GM12872 (cell line): Measurements from ENCODE around the gene TCHHL1.

Source experiments
- TF ChIP-seq, protein P1 (sequence below): IDR thresholded peaks from 3 replicates; pipeline ENCODE4 v1.5.1; 2011; ENCODE audit warnings: low read depth, mild to moderate bottlenecking, low read length, moderate library complexity; ENCODE audit not compliant: insufficient read depth

TCHHL1 gene

DNA sequence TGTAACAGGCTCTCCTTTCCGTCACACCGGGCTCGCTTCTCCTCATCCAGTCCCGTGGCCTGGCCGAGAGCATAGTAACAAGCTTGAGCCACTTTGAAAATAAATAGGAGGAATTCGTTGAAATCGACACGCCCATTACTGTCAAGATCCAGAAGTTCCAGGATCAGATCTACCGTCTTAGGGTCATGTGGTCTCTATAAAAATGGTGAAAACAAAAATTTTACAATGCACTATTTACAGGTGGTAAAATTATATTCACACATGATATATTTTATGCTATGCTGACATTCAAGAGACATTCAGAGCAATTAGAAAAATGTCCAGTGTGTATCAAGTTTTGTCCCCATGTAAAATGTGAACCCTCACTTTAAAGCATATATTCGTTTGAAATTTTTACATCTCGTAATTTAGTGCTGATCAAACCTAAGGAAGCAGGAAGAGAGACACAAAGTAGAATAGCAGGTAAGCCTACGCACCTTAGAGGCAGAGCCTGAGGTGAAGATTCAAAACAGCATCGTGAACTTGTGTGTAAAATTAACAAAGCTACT lies 24.1 kb upstream of the TCHHL1 start:
- TF ChIP-seq, protein P1, sequence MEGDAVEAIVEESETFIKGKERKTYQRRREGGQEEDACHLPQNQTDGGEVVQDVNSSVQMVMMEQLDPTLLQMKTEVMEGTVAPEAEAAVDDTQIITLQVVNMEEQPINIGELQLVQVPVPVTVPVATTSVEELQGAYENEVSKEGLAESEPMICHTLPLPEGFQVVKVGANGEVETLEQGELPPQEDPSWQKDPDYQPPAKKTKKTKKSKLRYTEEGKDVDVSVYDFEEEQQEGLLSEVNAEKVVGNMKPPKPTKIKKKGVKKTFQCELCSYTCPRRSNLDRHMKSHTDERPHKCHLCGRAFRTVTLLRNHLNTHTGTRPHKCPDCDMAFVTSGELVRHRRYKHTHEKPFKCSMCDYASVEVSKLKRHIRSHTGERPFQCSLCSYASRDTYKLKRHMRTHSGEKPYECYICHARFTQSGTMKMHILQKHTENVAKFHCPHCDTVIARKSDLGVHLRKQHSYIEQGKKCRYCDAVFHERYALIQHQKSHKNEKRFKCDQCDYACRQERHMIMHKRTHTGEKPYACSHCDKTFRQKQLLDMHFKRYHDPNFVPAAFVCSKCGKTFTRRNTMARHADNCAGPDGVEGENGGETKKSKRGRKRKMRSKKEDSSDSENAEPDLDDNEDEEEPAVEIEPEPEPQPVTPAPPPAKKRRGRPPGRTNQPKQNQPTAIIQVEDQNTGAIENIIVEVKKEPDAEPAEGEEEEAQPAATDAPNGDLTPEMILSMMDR = no peak

DNA sequence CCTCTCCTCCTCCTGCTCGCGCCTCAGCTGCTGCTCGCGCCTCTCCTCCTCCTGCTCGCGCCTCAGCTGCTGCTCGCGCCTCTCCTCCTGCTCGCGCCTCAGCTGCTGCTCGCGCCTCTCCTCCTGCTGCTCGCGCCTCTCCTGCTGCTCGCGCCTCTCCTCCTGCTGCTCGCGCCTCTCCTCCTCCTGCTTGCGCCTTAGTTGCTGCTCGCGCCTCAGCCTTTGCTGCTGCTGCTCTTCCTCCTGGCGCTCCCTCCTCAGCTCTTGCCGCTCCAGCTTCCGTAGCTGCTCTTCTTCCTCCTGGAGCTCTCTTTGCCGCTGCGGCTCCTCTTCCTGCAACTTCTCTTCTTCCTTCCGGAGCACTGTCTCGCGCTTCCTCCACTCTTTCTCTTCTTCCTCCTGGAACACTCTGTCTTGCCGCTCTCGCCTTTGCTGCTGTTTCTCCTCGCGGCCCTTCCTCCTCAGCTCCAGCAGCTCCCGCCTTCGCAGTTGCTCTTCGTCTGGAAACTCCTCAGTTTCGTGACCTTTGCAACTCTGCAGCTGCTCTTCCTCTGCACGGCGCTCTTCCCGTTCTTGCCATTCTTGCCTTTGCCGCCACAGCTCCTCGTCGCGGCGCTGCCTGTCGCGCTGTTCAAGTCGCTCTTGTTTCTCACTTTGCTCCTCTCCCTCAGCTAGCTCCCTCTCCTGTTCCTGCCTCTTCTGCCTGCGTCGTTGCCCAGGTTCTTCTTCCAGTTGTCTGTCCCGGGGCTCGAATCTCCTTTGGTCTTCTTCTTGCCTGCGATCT lies 23.4 kb upstream of the TCHHL1 start:
- TF ChIP-seq, protein P1 = no peak

DNA sequence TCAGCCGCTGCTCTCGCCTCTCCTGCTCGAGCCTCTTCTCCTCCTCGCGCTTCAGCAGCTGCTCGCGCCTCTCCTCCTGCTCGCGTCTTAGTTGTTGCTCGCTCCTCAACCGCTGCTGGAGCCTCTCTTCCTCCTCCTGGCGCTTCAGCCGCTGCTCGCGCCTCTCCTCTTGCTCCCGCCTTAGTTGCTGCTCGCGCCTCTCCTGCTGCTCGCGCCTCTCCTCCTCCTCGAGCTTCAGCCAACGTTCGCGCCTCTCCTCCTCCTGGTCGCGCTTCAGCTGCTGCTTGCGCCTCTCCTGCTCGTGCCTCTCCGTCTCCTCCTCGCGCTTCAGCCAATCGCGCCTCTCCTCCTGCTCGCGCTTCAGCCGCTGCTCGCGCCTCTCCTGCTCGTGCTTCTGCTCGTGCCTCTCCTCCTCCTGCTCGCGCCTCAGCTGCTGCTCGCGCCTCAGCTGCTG lies 22.7 kb upstream of the TCHHL1 start:
- TF ChIP-seq, protein P1 = no peak

DNA sequence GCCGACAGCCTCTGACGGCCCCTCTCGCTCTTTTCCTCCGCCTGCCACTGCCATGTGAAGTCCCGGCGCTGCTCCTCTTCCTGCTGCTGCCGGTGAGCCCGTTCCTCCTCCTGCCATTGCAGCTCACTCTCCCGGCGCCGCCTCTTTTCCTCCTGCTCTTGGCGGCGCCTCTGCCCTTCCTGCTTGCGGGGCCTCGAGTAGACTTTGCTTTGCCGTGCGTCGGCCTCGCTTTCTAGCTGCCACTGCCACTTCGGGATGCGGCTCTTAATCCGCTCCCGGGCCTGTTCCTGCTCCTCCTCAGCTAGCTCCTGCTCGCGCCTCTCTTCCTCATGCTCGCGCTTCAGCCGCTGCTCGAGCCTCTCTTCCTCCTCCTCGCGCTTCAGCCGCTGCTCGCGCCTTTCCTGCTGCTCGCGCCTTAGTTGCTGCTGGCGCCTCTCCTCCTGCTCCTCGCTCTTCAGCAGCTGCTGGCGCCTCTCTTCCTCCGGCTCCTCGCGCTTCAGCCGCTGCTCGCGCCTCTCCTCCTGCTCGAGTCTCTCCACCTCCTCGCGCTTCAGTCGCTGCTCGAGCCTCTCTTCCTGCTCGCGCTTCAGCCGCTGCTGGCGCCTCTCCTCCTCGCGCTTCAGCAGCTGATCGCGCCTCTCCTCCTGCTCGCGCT lies 22.1 kb upstream of the TCHHL1 start:
- TF ChIP-seq, protein P1 = no peak

DNA sequence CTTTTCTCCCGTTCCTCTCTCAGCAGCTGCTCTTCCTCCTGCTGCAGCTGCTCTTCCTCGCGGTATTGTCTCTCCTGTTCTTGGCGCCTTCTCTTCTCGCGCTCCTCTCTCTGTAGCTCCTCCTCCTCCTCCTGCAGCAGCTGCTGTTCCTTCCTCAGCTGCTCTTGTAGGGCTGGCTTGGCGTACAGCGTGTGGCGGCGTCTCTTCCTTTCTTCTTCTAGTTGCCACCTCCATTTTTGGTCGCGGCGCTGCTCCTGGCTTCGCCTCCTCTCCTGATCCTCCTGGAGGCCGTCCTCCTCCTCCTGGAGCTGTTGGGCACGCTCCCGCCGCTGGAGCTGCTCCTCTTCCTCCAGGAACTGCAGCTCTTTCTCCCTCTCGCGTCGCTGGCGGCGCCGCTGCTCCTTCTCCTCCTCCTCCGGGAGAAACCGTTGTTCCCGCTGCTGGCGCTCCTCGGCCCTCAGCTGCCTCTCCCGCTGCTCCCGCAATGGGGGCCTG lies 21.5 kb upstream of the TCHHL1 start:
- TF ChIP-seq, protein P1 = no peak

DNA sequence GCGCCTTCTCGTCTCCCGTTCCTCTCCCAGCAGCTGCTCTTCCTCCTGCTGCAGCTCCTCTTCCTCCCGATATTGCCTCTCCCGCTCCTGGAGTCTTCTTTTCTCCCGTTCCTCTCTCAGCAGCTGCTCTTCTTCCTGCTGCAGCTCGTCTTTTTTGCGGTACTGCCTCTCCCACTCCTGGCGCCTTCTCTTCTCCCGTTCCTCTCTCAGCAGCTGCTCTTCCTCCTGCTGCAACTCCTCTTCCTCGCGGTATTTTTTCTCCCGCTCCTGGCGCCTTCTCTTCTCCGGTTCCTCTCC lies 21.1 kb upstream of the TCHHL1 start:
- TF ChIP-seq, protein P1 = no peak

DNA sequence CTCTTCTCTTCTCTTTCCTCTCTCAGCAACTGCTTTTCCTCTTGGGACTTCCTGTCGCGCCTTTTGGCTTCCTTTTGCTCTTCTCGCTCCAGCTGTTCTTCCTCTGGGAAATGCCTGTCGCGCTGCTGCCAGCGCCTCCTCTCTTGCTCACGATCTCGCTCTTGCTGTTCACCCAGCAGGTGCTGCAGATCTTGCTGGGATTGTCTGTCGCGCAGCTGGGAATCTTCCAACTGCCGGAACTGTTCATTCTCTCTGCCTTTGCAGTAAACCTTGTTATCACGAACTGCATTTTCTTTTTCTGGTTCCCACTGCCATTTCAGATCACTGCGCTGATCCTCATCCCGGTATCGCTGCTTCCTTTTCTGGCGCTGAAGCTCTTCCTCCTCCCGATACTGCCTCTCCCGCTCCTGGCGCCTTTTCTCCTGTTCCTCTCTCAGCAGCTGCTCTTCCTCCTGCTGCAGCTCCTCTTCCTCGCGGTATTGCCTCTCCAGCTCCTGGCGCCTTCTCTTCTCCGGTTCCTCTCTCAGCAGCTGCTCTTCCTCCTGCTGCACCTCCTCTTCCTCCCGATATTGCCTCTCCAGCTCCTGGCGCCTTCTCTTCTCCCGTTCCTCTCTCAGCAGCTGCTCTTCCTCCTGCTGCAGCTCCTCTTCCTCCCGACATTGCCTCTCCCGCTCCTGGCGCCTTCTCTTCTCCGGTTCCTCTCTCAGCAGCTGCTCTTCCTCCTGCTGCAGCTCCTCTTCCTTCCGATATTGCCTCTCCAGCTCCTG lies 20.6 kb upstream of the TCHHL1 start:
- TF ChIP-seq, protein P1 = no peak
